GM12865 (cell line): ENCODE results near the gene EDARADD.

Experiments used
- DNase-seq: peaks from one replicate; pipeline ENCODE4 v3.0.0; 2010; ENCODE audit warnings: low read depth
- H3K4me3 ChIP-seq: 2 replicates; pipeline ENCODE4 v1.5.1; 2011; ENCODE audit warnings: mild to moderate bottlenecking, low read depth, low read length, control low read depth
- CTCF ChIP-seq: IDR thresholded peaks from 2 replicates; pipeline ENCODE4 v1.5.1; 2011; ENCODE audit warnings: low read length, control low read depth, low read depth, inconsistent platforms; ENCODE audit not compliant: insufficient read depth; ENCODE audit errors: missing control alignments

The EDARADD gene

DNA sequence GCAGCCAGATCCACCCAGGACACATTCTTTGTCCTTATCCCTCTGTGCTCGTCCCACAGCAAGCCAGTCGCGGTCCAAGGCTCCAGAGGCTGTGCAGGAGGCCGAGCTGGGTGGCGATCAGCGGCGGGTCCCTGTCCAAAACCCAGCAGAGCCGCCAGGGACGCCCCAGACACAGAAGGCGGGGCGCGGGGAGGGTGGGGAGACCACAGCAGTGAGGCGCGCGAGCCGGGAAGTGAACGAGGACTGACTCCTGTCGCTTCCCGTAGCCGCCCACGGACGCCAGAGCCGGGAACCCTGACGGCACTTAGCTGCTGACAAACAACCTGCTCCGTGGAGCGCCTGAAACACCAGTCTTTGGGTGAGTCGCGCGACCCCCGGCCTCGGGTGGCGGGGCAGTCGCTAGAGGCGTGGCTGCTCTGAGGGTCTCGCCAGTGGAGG, 129.6 kb downstream of the EDARADD start, which contains the start of gene LGALS8:
Gene LGALS8, plus strand, starts transcription at position 279 of the 438 bp plus-strand sequence. CDS start 2,089 bp downstream, outside the sequence.
- DNase-seq: peak; percentile 87
- peak within 1 kb of the TSS; percentile 95 for H3K4me3 ChIP-seq
- TF ChIP-seq CTCF: no peak

DNA sequence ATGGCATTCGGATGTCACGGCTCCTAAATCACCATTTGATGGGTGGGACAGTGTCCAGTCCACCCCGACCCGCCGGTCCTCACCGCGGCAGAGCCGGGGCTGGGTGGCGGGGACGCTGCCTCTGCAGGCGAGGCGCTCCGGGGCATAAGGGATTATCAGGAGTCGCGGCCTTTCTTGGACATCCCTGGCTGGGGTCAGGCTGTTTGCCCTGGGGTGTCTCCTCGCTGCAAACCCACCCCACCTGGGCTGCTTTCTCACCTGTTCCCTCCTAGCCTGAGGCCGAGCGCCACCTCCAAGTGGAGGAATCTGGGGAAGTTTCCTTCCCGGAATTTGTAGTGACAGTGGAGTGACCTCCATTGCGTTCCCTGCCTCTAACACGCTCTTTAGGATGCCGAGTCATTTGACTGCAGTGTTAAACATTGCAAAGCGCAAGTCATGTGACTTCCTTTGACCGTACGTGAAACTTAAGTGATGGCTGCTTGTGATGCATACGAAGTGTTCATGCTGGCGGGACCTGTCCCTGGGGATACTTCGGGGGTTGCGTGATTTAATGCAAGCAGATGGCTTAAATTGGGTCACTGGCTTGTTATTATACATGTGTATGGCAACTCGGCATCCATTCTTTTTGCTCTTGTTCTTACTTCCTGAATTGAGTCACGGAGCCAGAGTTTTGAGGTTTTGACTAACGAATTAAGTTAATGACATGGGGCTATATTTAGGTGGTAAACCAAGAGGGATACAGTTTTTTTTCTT, 130.2 kb downstream of the EDARADD start:
- DNase-seq: peak; percentile 86
- H3K4me3 ChIP-seq: peak overlapping the region; percentile 95
- TF ChIP-seq CTCF: no peak

- peak overlapping the region; percentile 95 for H3K4me3 ChIP-seq
- TF ChIP-seq CTCF: no peak
- DNase-seq: no peak
These were observed 130.8 kb downstream of the EDARADD start for GRCh38 chr1:236524895-236525184.

DNA sequence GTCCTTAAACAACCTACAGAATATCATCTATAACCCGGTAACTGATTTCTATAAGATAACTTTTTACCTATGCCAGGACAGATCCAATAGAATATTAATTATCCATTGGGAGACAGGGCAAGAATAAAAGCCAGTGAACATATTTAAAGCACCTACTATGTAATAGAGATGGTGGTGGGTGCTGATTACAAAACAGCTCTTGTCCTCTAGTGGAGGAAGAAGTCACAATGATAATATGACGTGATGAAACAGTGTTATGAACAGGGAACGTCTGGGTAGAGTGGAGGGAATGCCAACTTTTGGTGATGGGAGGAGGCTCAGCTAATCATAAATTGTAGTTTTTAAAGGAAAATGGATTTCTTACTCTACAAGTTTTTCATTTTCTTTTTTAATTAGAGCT, 132.0 kb downstream of the EDARADD start:
- no peak overlapping the region for H3K4me3 ChIP-seq
- no peak for TF ChIP-seq CTCF
- DNase-seq: no peak

DNA sequence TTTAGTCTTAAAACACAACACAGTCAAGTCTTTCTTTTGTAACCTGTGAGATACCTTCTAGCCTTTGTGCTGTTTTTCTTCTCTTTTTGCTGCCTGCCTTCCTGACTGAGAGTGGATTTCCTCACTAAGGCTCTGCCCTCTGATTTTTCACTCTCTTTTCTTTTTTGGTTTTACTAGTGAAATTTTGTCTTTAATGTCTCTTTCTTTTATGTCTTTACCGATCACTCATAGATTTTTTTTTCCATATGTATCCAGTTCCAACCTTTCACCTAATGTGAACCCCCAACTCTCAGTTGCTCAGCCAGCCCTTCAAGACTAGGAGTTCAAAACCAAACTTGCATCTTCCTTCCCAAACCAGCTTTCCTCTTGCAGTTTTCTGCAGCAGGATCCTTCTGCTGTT, 136.2 kb downstream of the EDARADD start:
- no peak overlapping the region for H3K4me3 ChIP-seq
- no peak for DNase-seq
- TF ChIP-seq CTCF: no peak

GRCh38 chr1:236530959-236531358, 136.9 kb downstream of the EDARADD start:
- DNase-seq: no peak
- TF ChIP-seq CTCF: no peak
- H3K4me3 ChIP-seq: no peak overlapping the region

DNA sequence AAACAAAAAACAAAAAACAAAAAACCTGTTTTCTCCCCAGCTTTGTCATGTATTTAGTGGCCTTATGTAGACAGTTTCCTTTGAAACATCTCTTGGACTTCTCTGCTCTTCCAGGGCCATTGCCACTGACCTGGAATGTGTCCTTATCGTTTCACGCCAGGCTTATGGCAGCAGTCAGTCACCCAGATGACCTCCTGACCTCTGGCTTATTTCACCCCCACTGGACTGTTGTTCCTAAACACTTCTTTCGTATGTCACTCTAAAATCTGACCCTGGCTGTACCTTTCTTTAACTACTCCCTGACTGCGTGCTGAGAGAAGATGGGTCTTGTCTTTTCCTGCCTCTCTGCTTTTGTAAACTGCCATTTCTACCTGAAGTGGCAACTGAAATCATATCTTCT, 138.8 kb downstream of the EDARADD start:
- no peak overlapping the region for H3K4me3 ChIP-seq

More for the DNA sequence above, 138.8 kb downstream of the EDARADD start:
- TF ChIP-seq CTCF: no peak
- no peak for DNase-seq
